Mucosa of rectum (tissue), 2 donors: ENCODE results near the gene DMAP1.

Experiments
- H3K27ac ChIP-seq, 2 donors: one replicate each; pipeline ENCODE4 v1.7.0; 2013; ENCODE audit warnings: inconsistent platforms in 2 of 2, low read depth in 2 of 2, low read length in 2 of 2
- H3K27me3 ChIP-seq, 2 donors: one replicate each; pipeline ENCODE4 v1.7.0; 2013; ENCODE audit warnings: low read length in 2 of 2; ENCODE audit not compliant: control insufficient read depth in 2 of 2, insufficient read depth in 2 of 2
- H3K36me3 ChIP-seq, 2 donors: one replicate each; pipeline ENCODE4 v1.7.0; 2013; ENCODE audit warnings: low read length in 2 of 2; ENCODE audit not compliant: control insufficient read depth in 2 of 2, insufficient read depth in 2 of 2
- H3K4me1 ChIP-seq, 2 donors: one replicate each; pipeline ENCODE4 v1.7.0; 2013; ENCODE audit warnings: low read length in 2 of 2, mild to moderate bottlenecking in 1 of 2; ENCODE audit not compliant: control insufficient read depth in 2 of 2, insufficient read depth in 2 of 2
- H3K4me3 ChIP-seq, 2 donors: one replicate each; pipeline ENCODE4 v1.7.0; 2013; ENCODE audit warnings: low read length in 2 of 2
- H3K9ac ChIP-seq, 2 donors: one replicate each; pipeline ENCODE4 v1.7.0; 2013; ENCODE audit warnings: low read length in 2 of 2, low read depth in 1 of 2, mild to moderate bottlenecking in 1 of 2
- H3K9me3 ChIP-seq, 2 donors: one replicate each; pipeline ENCODE4 v1.7.0; 2013; ENCODE audit warnings: low read length in 2 of 2; ENCODE audit not compliant: control insufficient read depth in 2 of 2
- donor health status: healthy.
- donor health status: Normal muscosa, but diverticular disease.

DMAP1 gene

DNA sequence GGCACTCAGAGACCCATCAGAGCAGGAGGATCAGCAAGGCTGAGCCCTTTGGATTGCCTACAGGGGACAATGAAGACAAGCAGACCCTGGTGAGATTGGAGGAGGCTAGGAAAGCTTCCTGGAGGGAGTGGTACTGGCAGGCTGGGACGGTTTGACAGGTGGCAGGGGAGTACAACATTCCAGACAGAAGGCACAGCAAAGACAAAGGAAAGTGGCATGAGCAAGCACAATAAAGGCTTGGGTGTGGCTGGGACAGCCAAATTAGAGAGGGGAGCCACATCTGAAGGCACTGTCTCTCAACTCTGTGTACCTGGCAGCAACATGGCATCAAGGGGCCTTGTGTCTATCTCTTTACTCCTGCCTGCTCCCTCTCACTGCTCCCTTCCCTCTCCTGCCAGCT is 38.2 kb downstream of the DMAP1 start:
- peak overlapping the region in 1 of 2 donors; percentile 33 for H3K9ac ChIP-seq
- H3K4me3 ChIP-seq: peak overlapping the region in 1 of 2 donors; percentile 10
- H3K9me3 ChIP-seq: no peaks in the 10 kb centered on the region
- H3K4me1 ChIP-seq: peaks cover 15 to 21% of the 10 kb centered on the region in 2 donors
- peak overlapping the region; percentile 52 to 64 for H3K27ac ChIP-seq
- no peaks in the 10 kb centered on the region for H3K27me3 ChIP-seq
- H3K36me3 ChIP-seq: peaks cover 0 to 4% of the 10 kb centered on the region in 2 donors

- peak overlapping the region in 1 of 2 donors; percentile 33 for H3K9ac ChIP-seq
- H3K27me3 ChIP-seq: no peaks in the 10 kb centered on the region
- H3K4me1 ChIP-seq: peaks cover 15 to 20% of the 10 kb centered on the region in 2 donors
- peak overlapping the region; percentile 52 to 64 for H3K27ac ChIP-seq
- H3K9me3 ChIP-seq: no peaks in the 10 kb centered on the region
- peak overlapping the region in 1 of 2 donors; percentile 10 for H3K4me3 ChIP-seq
- H3K36me3 ChIP-seq: no peaks in the 10 kb centered on the region
These were observed 38.9 kb downstream of the DMAP1 start for GRCh38 chr1:44251989-44252671.

DNA sequence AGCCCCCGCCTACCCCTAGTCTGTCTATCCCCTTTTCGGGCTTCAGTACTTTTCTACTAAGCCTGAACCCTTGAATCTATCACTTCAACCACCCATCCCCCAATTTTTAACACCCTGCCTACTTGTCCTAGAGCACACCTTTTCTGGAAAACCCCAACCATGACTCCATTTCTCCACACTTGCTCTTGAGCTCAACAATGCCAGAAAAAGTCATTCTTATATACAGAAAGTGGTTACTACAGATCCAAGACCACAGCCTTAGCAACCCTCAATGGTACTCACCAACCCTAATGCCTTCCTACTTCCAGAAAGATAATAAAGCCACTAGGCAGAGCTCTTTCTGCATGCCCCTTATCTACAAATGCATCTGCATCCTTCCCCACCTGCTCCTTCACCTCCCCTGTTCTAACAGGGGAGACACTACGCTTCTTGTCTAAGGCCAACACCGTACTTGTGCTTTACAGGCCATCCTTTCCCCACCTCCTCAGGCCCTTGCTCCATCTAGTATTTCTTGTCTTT is 41.2 kb downstream of the DMAP1 start:
- Histone ChIP-seq H3K36me3 (no peaks in the 10 kb centered on the region), H3K9me3 (no peaks in the 10 kb centered on the region), H3K4me3 (no peak overlapping the region), H3K27me3 (no peaks in the 10 kb centered on the region), H3K9ac (no peak overlapping the region), H3K4me1 (peaks cover 15 to 18% of the 10 kb centered on the region in 2 donors), H3K27ac (no peak overlapping the region)

DNA sequence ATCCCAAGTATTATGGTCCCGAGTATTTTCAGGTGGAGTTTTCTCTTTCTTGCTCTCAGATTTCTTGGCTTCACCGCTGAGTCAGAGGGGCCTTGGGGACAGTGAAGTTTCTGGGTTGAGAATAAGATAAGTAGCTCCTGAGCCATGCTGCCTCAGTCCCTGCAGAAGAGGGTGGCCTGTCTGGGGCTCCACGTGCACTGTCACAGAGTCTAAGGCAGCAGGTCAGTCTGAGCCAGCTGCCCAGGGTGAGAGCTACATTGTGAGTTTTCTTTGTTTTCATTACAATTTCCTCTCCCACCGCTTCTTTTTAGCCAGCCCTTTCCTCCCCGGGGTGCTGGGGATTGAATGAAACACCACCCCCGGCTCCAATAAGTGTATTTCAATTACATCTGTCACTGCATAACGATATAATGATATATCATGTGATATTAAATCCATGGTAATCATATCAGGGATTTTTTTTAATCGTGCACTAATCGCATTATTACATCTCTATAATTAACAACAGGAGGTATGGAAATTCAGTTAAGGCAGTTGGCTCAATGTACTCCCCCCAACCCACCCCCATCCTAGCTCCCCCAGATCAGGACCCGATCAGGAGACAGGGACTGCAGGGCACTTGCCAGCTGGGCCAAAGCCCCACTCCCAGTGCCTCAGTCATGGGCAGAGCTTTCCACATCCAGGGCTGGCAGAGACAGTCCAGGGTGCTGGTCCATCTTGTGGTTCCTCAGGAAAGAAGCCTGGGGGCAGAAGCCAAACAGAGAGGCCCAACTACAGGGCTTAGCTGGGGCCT is 43.7 kb downstream of the DMAP1 start:
- no peak overlapping the region for H3K9ac ChIP-seq
- H3K36me3 ChIP-seq: no peaks in the 10 kb centered on the region
- H3K9me3 ChIP-seq: no peaks in the 10 kb centered on the region
- H3K27ac ChIP-seq: no peak overlapping the region
- H3K4me3 ChIP-seq: no peak overlapping the region
- no peaks in the 10 kb centered on the region for H3K27me3 ChIP-seq
- H3K4me1 ChIP-seq: peaks cover 11 to 26% of the 10 kb centered on the region in 2 donors

GRCh38 chr1:44259090-44259489 is 45.8 kb downstream of the DMAP1 start:
- Histone ChIP-seq H3K4me3 (no peak overlapping the region), H3K4me1 (peaks cover 29 to 42% of the 10 kb centered on the region in 2 donors), H3K9ac (no peak overlapping the region), H3K27ac (peak overlapping the region; percentile 24 to 32), H3K9me3 (no peaks in the 10 kb centered on the region), H3K27me3 (no peaks in the 10 kb centered on the region), H3K36me3 (no peaks in the 10 kb centered on the region)

- H3K9me3 ChIP-seq: no peaks in the 10 kb centered on the region
- no peaks in the 10 kb centered on the region for H3K27me3 ChIP-seq
- H3K27ac ChIP-seq: peak overlapping the region; percentile 77 to 84
- H3K36me3 ChIP-seq: no peaks in the 10 kb centered on the region
- peaks cover 45 to 53% of the 10 kb centered on the region in 2 donors for H3K4me1 ChIP-seq
- peak overlapping the region; percentile 53 to 64 for H3K4me3 ChIP-seq
- H3K9ac ChIP-seq: peak overlapping the region; percentile 70 to 71
These were observed 47.5 kb downstream of the DMAP1 start for GRCh38 chr1:44260792-44261170.

GRCh38 chr1:44261171-44261817 is 48.0 kb downstream of the DMAP1 start:
- no peaks in the 10 kb centered on the region for H3K27me3 ChIP-seq
- peak overlapping the region; percentile 70 to 71 for H3K9ac ChIP-seq
- no peaks in the 10 kb centered on the region for H3K9me3 ChIP-seq
- H3K4me1 ChIP-seq: peaks cover 50 to 58% of the 10 kb centered on the region in 2 donors
- H3K27ac ChIP-seq: peak overlapping the region; percentile 77 to 84
- H3K36me3 ChIP-seq: no peaks in the 10 kb centered on the region
- peak overlapping the region; percentile 53 to 64 for H3K4me3 ChIP-seq

DNA sequence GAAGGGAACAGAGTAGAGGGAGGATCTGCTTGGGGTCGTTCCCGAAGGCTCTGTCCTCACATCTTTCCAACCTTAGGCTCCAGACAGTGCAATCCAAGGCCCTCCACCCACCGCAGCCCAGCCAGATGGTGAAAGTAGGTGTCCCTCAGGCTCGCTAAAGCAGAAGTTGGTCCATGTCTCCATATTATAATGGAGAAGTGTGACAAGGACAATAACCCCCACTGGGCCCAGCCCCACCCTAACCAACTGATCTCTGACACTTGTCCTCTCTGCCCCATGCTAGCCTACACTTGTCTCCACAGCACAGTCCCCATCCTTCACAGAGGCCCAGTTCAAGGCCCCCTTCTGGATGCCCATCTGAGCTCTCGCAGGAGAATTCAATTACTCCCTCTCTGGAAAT is 48.7 kb downstream of the DMAP1 start:
- H3K9ac ChIP-seq: peak overlapping the region; percentile 70 to 71
- H3K4me3 ChIP-seq: peak overlapping the region; percentile 53 to 64
- no peaks in the 10 kb centered on the region for H3K36me3 ChIP-seq
- H3K27ac ChIP-seq: peak overlapping the region; percentile 77 to 84
- peaks cover 56 to 65% of the 10 kb centered on the region in 2 donors for H3K4me1 ChIP-seq
- H3K9me3 ChIP-seq: no peaks in the 10 kb centered on the region
- H3K27me3 ChIP-seq: no peaks in the 10 kb centered on the region

DNA sequence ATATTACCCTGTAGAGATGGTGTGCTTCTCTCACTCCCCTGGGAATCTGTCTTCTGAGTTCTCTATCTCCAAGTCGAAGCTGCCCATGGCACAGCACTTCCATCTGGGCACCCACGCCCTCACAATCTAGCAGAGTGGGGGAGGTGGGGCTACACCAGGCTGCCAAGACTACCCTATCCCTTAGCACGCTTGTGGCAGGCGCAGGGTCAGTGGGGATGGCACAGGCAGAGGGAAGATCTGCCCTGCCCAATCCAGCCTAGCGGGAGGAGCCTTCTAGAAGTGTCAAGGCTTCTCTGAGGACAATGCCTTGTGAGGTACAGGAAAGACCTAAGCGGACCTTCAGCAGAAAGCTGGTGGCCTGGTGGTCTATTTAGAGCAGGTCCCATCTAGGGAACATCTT is 49.1 kb downstream of the DMAP1 start:
- H3K27me3 ChIP-seq: no peaks in the 10 kb centered on the region
- no peaks in the 10 kb centered on the region for H3K9me3 ChIP-seq
- no peaks in the 10 kb centered on the region for H3K36me3 ChIP-seq
- H3K27ac ChIP-seq: peak overlapping the region; percentile 77 to 84
- peaks cover 59 to 68% of the 10 kb centered on the region in 2 donors for H3K4me1 ChIP-seq
- peak overlapping the region in 1 of 2 donors; percentile 64 for H3K4me3 ChIP-seq
- H3K9ac ChIP-seq: peak overlapping the region; percentile 70 to 71
